Inflammatory macrophage treated with lipopolysaccharide for 1 hour (primary cell): Measurements from ENCODE around the gene PCDHB1.

Experiments used
- DNase-seq, 2 donors: peaks; one replicate each; pipeline ENCODE4 v3.0.0-alpha.2; 2020 to 2022

PCDHB1 gene

GRCh38 chr5:141050622-141051520 lies at the start of gene PCDHB1:
TSS of gene PCDHB1 (plus strand) at chr5:141051374. CDS start at chr5:141051471, 97 bp downstream.
- DNase-seq = no peak

- no peak for DNase-seq
Measured at GRCh38 chr5:141001446-141001843, 49.7 kb upstream of the PCDHB1 start.

DNA sequence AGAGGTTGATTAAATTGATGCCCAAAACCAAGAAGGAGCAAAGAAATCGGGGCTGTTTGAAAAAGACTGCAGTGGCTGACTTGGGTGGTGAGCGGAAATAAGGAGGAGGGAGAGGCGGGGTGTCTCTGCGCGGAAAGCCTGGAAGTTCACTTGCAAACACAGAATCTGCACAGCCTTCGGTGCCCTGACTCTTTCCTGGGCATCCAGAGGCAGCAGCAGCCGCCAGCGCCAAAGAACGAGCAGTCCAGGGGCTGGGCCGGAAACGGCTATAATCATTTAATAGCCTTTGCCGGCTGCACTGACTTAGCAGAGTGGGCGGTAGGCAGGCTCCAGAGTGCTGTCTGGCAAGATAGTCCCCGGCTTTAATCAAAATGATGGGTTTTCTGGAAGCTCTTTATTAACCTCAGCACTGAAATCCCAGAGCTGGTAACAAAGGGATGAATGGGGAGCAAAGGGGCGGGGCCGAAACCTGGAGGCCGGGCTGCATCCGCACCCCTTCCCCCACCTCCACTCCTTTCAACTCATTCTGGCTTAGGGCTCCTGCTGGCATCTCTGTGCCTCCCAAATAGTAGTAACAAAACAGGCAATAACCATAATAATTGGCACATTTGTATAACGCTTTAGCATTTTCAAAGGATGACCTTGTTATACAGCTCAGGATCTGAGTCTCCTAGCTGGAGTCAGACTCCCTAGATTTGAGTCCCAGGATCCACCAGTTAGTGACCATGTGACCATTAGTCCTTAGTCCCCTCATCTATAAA lies 49.1 kb upstream of the PCDHB1 start:
- no peak for DNase-seq

- DNase-seq = no peak
Measured at GRCh38 chr5:141002605-141002965, 48.6 kb upstream of the PCDHB1 start.

DNA sequence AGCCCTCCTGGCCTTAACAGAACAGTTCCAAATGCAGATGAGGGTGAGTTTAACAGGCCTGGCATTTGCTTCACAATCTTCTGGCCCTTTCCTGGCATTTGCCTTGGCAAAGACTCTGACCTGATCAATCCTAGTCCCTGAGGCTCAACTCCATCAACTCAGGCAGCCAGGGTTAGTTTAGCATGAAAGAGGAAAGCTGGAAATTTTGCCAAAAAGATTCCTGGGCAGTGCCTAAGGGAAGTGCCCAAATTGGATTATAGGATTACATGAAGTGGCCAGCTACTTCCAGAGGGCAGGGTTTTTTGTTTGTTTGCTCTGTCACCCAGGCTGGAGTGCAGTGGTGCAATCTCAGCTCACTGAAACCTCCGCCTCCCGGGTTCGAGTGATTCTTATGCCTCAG lies 48.1 kb upstream of the PCDHB1 start:
- no peak for DNase-seq

GRCh38 chr5:141003791-141004611 lies 47.2 kb upstream of the PCDHB1 start:
- no peak for DNase-seq

- no peak for DNase-seq
Measured at GRCh38 chr5:141007791-141008190, 43.4 kb upstream of the PCDHB1 start.

DNA sequence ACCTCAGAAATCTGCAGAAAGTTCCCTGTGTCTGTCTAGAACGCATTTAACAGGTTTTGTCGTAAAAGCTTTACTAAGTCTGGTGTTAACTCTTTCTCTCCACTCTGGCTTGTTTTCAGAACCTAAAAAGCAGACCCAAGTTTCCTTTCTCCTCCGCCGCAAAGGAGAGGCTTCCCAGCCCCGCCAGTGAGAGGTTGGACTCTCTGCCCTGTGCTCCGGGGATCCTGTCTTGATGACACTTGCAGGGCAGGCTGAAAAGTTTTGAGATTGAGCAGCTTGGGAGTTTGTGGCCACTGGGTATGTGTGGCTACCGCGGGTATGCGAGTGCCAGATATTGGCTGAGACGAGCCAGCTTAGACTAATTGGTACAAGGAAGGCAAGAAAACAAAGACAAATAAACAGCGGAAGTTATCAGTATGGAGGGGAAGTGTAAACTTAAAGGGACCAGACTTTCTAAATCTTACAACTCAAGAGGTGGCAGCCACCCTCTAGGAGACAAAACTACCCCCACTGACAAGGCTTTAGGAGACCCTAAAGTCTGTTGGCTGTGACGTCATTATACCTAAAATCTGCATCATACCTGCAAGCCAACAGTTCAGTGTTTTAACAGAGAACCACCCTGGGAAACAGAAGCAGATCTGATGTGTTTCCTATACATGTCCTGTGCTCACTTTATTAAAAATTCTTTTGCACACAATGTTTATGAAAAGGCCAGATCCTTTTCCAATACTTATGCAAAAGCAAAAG lies 41.0 kb upstream of the PCDHB1 start:
- DNase-seq = no peak

DNA sequence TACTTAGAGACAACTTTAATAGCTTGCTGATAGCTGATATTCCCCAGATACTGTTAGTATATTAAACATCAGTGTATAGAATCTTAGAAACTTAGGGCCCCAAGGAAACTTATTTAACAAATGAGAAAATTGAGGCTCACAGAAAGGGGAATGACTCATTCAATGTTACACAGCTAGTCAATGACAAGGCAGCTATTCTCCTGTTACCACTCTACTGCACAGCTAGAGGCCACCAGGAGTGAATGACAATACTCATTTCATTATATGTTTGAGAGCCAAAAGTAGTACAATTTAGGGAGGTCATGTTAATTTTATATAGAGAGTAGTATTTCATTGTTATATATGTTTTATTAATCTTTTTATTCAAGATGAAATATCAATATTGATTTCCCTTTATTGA lies 33.2 kb upstream of the PCDHB1 start:
- DNase-seq = no peak

DNA sequence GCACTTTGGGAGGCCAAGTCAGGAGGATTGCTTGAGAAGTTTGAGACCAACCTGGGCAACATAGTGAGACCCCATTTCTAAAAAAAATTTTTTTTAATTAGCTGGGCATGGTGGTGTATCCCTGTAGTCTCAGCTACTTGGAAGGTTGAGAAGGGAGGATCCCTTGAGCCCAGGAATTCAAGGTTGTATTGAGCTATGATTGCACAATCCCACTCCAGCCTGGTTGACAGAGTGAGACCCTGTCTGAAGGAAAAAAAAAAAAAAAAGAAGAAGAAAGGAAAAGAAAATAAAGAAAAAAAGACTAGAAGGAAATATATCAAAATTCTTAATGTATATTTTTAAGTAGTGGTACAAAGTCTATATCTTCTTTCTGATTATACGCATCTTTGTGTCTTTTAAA lies 28.8 kb upstream of the PCDHB1 start:
- no peak for DNase-seq

DNA sequence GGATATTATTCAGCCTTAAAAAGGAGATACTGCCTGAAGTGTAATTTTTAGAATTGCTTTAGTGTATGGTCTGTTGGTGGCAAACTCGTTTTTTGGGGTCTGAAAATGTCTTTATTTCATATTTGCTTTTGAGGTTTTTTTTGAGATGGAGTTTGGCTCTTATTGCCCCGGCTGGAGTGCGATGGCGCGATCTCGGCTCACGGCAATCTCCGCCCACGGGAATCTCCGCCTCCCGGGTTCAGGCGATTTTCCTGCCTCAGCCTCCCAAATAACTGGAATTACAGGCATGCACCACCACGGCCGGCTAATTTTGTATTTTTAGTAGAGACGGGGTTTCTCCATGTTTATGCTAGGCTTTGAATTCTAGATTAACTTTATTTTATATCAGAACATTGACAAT lies 20.2 kb upstream of the PCDHB1 start:
- DNase-seq = no peak

GRCh38 chr5:141032626-141033025 lies 18.5 kb upstream of the PCDHB1 start:
- DNase-seq = no peak

- no peak for DNase-seq
Measured at GRCh38 chr5:141039061-141039460, 12.1 kb upstream of the PCDHB1 start.

GRCh38 chr5:141039517-141039916 lies 11.7 kb upstream of the PCDHB1 start:
- no peak for DNase-seq

GRCh38 chr5:141040093-141040770 lies 10.9 kb upstream of the PCDHB1 start:
- DNase-seq = no peak

DNA sequence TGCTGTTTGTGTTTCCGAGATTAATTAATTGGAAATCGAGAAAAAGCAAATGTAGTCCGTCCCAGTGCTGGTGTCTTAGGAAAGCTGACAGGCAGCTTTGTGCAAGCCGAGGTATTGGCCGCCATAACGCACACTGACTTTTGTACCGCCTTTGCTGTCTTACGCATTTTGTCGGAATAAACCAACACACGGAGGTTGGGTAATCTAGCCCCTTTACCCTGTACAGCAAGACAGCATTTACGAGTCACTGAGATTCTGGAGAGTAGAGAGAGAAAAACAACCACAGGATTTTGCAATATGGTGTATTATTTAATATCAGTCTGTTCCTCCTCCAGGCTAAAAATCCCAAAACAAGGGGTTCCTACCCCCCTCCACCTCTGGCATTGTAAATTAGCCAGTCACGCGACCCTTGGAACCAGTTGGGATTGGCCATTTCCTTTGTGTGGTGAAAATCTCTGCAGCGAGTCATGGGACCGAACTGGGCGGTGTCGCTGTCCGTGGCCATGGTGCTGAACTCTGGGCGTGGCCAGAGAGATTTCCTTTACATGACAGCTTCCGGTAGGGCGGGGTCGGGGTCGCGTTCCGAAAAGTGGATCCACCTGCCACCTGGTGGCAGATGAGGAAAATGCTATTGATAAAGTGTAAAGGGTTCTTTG lies 10.3 kb upstream of the PCDHB1 start:
- peak; percentile 32 to 50 for DNase-seq

DNA sequence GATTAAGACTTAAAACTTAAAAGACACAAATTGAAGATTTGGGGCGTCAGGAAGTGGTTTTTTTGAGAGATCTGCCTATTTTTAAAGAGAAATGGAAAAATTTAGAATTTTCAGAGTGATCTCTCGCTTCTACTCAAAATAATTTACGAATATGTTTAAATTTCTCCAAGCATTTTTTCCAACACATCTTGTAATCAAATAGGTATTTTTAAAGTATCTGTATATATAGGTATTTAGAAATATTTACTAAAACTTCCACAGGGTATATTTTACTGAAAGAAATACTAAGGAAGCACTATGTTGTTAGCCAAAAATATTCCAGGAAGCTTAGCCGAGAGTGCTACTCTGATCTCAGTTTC lies 9.8 kb upstream of the PCDHB1 start:
- DNase-seq = no peak

DNA sequence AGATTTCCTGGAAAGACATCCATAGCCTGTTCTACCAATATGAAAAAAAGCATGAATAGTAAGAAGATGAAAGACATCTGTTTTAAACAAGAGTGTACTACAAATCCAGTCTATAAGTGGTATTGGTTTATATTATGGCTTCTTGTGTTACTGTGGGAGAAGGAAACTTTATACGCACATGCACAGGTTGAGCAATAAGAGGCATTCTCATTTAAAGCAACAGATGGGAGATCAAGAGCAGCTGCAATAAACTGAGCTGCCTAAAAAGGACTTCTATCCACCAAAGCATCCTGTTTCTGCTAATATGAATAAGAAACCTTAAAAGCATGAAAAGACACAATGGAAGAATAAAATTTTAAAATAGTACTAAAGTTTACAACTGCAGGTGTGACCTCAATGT lies 8.6 kb upstream of the PCDHB1 start:
- DNase-seq = no peak

DNA sequence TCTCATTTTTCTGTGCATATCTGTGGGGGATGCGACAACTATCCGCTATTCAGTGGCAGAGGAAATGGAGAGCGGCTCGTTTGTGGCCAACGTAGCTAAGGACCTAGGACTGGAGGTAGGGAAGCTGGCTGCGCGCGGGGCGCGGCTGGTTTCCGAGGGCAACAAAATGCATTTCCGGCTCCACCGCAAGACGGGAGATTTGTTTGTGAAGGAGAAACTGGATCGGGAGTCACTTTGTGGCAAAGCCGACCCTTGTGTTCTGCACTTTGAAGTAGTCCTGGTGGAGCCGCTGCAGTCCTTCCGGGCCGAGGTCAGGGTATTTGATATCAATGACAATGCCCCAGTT lies 320 bp downstream of the PCDHB1 start:
- DNase-seq = no peak

DNA sequence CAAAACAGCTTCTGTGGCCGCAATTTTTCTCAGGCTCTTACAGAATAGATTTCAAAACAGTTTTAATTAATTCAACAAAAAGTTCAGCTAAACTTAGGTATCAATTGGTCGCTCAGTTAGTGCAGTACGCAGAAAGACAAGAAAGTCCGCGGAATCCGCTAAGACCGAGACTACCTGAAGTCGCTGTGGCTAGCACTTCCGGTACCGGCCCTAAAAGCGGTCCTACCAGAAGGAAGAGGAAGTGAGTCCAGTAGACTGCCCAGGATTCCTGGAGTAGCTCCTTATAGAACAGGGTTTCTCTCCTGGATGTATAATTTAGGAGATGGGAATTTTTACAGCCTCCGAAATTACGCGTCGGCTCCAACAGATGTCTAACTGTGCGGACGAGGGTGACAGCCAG lies 26.7 kb downstream of the PCDHB1 start:
- DNase-seq = no peak

GRCh38 chr5:141082228-141082627 lies 31.1 kb downstream of the PCDHB1 start:
- DNase-seq = no peak
